Measurements from ENCODE around the gene PRELP.

The PRELP gene

GRCh38 chr1:203524824-203525223 is 49.2 kb downstream of the PRELP start:
- POLR2A ChIA-PET, result no interaction called here
- CTCF ChIA-PET, result no interaction called here
- DNase-seq (ENCODE audit: extremely low spot score), result no peak
- TF ChIP-seq HDGF (IDR thresholded peaks at IDR 0.05; ENCODE audit: borderline replicate concordance) (no peak), FOXK2 (IDR thresholded peaks at IDR 0.05) (no peak), FOXM1 (IDR thresholded peaks at IDR 0.05; ENCODE audit: borderline replicate concordance) (no peak), SP1 (IDR thresholded peaks at IDR 0.05) (no peak), ARNT (IDR thresholded peaks at IDR 0.05) (no peak), L3MBTL2 (conservative IDR thresholded peaks at IDR 0.05) (no peak), CTBP1 (IDR thresholded peaks at IDR 0.05; ENCODE audit: borderline replicate concordance) (no peak), TARDBP (IDR thresholded peaks at IDR 0.05) (no peak), LEF1 (IDR thresholded peaks at IDR 0.05; ENCODE audit: borderline replicate concordance) (no peak), ELF4 (IDR thresholded peaks at IDR 0.05) (no peak), FOXA1 (IDR thresholded peaks at IDR 0.05) (no peak), SUZ12 (IDR thresholded peaks at IDR 0.05) (no peak)

- TF ChIP-seq ARNT (IDR thresholded peaks at IDR 0.05) (no peak), FOXK2 (IDR thresholded peaks at IDR 0.05) (no peak), BHLHE40 (IDR thresholded peaks at IDR 0.05; ENCODE audit: borderline replicate concordance) (no peak), ELF4 (IDR thresholded peaks at IDR 0.05) (no peak), TARDBP (IDR thresholded peaks at IDR 0.05) (no peak), FOXM1 (IDR thresholded peaks at IDR 0.05; ENCODE audit: borderline replicate concordance) (no peak), ZNF384 (IDR thresholded peaks at IDR 0.05) (no peak), L3MBTL2 (conservative IDR thresholded peaks at IDR 0.05) (no peak), PKNOX1 (IDR thresholded peaks at IDR 0.05) (no peak), CTBP1 (IDR thresholded peaks at IDR 0.05; ENCODE audit: borderline replicate concordance) (no peak), FOXA1 (IDR thresholded peaks at IDR 0.05) (no peak), SUZ12 (IDR thresholded peaks at IDR 0.05) (no peak)
- ChIA-PET CTCF (no interaction called here), POLR2A (no interaction called here)
- no peak for DNase-seq (ENCODE audit: extremely low spot score)
Measured at GRCh38 chr1:203525685-203526084, 50.1 kb downstream of the PRELP start.

GRCh38 chr1:203526130-203526529 is 50.5 kb downstream of the PRELP start:
- TF ChIP-seq FOXM1 (IDR thresholded peaks at IDR 0.05; ENCODE audit: borderline replicate concordance), result no peak
- no peak for TF ChIP-seq SUZ12 (IDR thresholded peaks at IDR 0.05)
- no peak for TF ChIP-seq HDGF (IDR thresholded peaks at IDR 0.05; ENCODE audit: borderline replicate concordance)
- TF ChIP-seq NFRKB (IDR thresholded peaks at IDR 0.05), result no peak
- TF ChIP-seq FOXK2 (IDR thresholded peaks at IDR 0.05), result no peak
- TF ChIP-seq ARNT (IDR thresholded peaks at IDR 0.05), result no peak
- TF ChIP-seq ELF4 (IDR thresholded peaks at IDR 0.05), result no peak
- no peak for TF ChIP-seq SP1 (IDR thresholded peaks at IDR 0.05)
- TF ChIP-seq PKNOX1 (IDR thresholded peaks at IDR 0.05), result no peak
- no peak for TF ChIP-seq CTBP1 (IDR thresholded peaks at IDR 0.05; ENCODE audit: borderline replicate concordance)
- TF ChIP-seq L3MBTL2 (conservative IDR thresholded peaks at IDR 0.05), result no peak
- TF ChIP-seq BHLHE40 (IDR thresholded peaks at IDR 0.05; ENCODE audit: borderline replicate concordance), result no peak
- no peak for TF ChIP-seq LEF1 (IDR thresholded peaks at IDR 0.05; ENCODE audit: borderline replicate concordance)
- no peak for TF ChIP-seq TARDBP (IDR thresholded peaks at IDR 0.05)
- no peak for TF ChIP-seq FOXA1 (IDR thresholded peaks at IDR 0.05)
- no peak for TF ChIP-seq ZNF384 (IDR thresholded peaks at IDR 0.05)
- ChIA-PET POLR2A (no interaction called here), CTCF (no interaction called here)
- DNase-seq (ENCODE audit: extremely low spot score), result no peak

GRCh38 chr1:203526572-203526971 is 51.0 kb downstream of the PRELP start:
- CTCF ChIA-PET, result no interaction called here
- POLR2A ChIA-PET, result no interaction called here
- TF ChIP-seq SUZ12 (IDR thresholded peaks at IDR 0.05), result no peak
- no peak for TF ChIP-seq ARNT (IDR thresholded peaks at IDR 0.05)
- no peak for TF ChIP-seq SP1 (IDR thresholded peaks at IDR 0.05)
- no peak for TF ChIP-seq BHLHE40 (IDR thresholded peaks at IDR 0.05; ENCODE audit: borderline replicate concordance)
- TF ChIP-seq PKNOX1 (IDR thresholded peaks at IDR 0.05), result no peak
- TF ChIP-seq TARDBP (IDR thresholded peaks at IDR 0.05), result no peak
- TF ChIP-seq L3MBTL2 (conservative IDR thresholded peaks at IDR 0.05), result no peak
- no peak for TF ChIP-seq ZNF384 (IDR thresholded peaks at IDR 0.05)
- no peak for TF ChIP-seq FOXA1 (IDR thresholded peaks at IDR 0.05)
- TF ChIP-seq NFRKB (IDR thresholded peaks at IDR 0.05), result no peak
- no peak for TF ChIP-seq LEF1 (IDR thresholded peaks at IDR 0.05; ENCODE audit: borderline replicate concordance)
- DNase-seq (ENCODE audit: extremely low spot score), result no peak

GRCh38 chr1:203527013-203527412 is 51.4 kb downstream of the PRELP start:
- ChIA-PET POLR2A (no interaction called here), CTCF (no interaction called here)
- TF ChIP-seq ARNT (IDR thresholded peaks at IDR 0.05) (no peak), L3MBTL2 (conservative IDR thresholded peaks at IDR 0.05) (no peak), SUZ12 (IDR thresholded peaks at IDR 0.05) (no peak), BHLHE40 (IDR thresholded peaks at IDR 0.05; ENCODE audit: borderline replicate concordance) (no peak), NFRKB (IDR thresholded peaks at IDR 0.05) (no peak), LEF1 (IDR thresholded peaks at IDR 0.05; ENCODE audit: borderline replicate concordance) (no peak), FOXM1 (IDR thresholded peaks at IDR 0.05; ENCODE audit: borderline replicate concordance) (no peak), HDGF (IDR thresholded peaks at IDR 0.05; ENCODE audit: borderline replicate concordance) (no peak), CTBP1 (IDR thresholded peaks at IDR 0.05; ENCODE audit: borderline replicate concordance) (no peak), FOXA1 (IDR thresholded peaks at IDR 0.05) (no peak), ELF4 (IDR thresholded peaks at IDR 0.05) (no peak), ZNF384 (IDR thresholded peaks at IDR 0.05) (no peak), SP1 (IDR thresholded peaks at IDR 0.05) (no peak), FOXK2 (IDR thresholded peaks at IDR 0.05) (no peak), TARDBP (IDR thresholded peaks at IDR 0.05) (no peak)
- DNase-seq (ENCODE audit: extremely low spot score), result no peak

GRCh38 chr1:203528063-203528462 is 52.5 kb downstream of the PRELP start:
- CTCF ChIA-PET, result interaction anchor here (0.6 to 1.0 kb wide), 4 partner anchors 17 to 186 kb away, joined by 3 read pairs; no protein-coding TSS in a partner anchor
- no peak for DNase-seq (ENCODE audit: extremely low spot score)
- TF ChIP-seq TARDBP (IDR thresholded peaks at IDR 0.05), result no peak
- TF ChIP-seq HDGF (IDR thresholded peaks at IDR 0.05; ENCODE audit: borderline replicate concordance), result no peak
- no peak for TF ChIP-seq ELF4 (IDR thresholded peaks at IDR 0.05)
- TF ChIP-seq BHLHE40 (IDR thresholded peaks at IDR 0.05; ENCODE audit: borderline replicate concordance), result no peak
- no peak for TF ChIP-seq NFRKB (IDR thresholded peaks at IDR 0.05)
- no peak for TF ChIP-seq L3MBTL2 (conservative IDR thresholded peaks at IDR 0.05)
- TF ChIP-seq PKNOX1 (IDR thresholded peaks at IDR 0.05), result peak; percentile 49
- POLR2A ChIA-PET, result no interaction called here

Data from HEK293T (cell line).